IMR-90 (cell line): ENCODE results near the gene ZNF212. TPM values are rescaled to one million over a fixed set of nuclear protein-coding genes. Genes with fewer than 3 reads are reported as not detected.
A peak's percentile ranks its signal among the peaks of the same experiment; 100 is the strongest.

Experiments
- ATAC-seq: fragments of 200-7000 bp; cut with Tn5 transposase; 2 replicates; pipeline ENCODE4 v1.9.1; 2020; ENCODE audit warnings: low read depth, mild to moderate bottlenecking, moderate library complexity
- BruUV-seq: library from RNA; stranded (reverse); fragments of 400-500 nt; replicated peaks from 2 replicates; lab custom pipeline; 2021; lab: Mats Ljungman, UMichigan
- CTCF ChIA-PET: fragments of 300-600 bp; formaldehyde crosslinking; extraction: SDS; loops from one replicate; lab custom pipeline; 2021; ENCODE audit warnings: antibody characterized with exemption; lab: Yijun Ruan, JAX
- POLR2A ChIA-PET: fragments of 300-600 bp; sonication (Branson Sonifier 250); formaldehyde crosslinking; loops from one replicate; lab custom pipeline; 2022; ENCODE audit warnings: antibody characterized with exemption; ENCODE audit not compliant: unreplicated experiment; lab: Charles Lee
- DNase-seq: peaks from one replicate; pipeline ENCODE4 v3.0.0; 2013
- H2AFZ ChIP-seq: replicated peaks from 2 replicates; pipeline ENCODE3; 2013; ENCODE audit warnings: low read length, mild to moderate bottlenecking; ENCODE audit not compliant: poor library complexity
- H2AK5ac ChIP-seq: 2 replicates; pipeline ENCODE4 v1.6.1; 2013; ENCODE audit warnings: low read depth, low read length, inconsistent platforms
- H2AK9ac ChIP-seq: replicated peaks from 2 replicates; pipeline ENCODE3; 2013; ENCODE audit warnings: mild to moderate bottlenecking, low read depth, low read length, moderate library complexity; ENCODE audit not compliant: poor library complexity
- H2BK120ac ChIP-seq: 2 replicates; pipeline ENCODE4 v1.6.1; 2013; ENCODE audit warnings: low read depth, low read length, inconsistent platforms
- H2BK15ac ChIP-seq: 3 replicates; pipeline ENCODE4 v1.6.1; 2013; ENCODE audit warnings: low read depth, low read length, inconsistent platforms
- H2BK20ac ChIP-seq: 2 replicates; pipeline ENCODE4 v1.6.1; 2013; ENCODE audit warnings: low read depth, mild to moderate bottlenecking, inconsistent platforms, low read length, moderate library complexity
- H2BK5ac ChIP-seq: 2 replicates; pipeline ENCODE4 v1.6.1; 2013; ENCODE audit warnings: mild to moderate bottlenecking, low read depth, low read length, inconsistent platforms; ENCODE audit not compliant: poor library complexity, severe bottlenecking
- H3K14ac ChIP-seq: replicated peaks from 2 replicates; pipeline ENCODE4 v1.6.1; 2013; ENCODE audit warnings: low read depth, low read length, inconsistent platforms
- H3K18ac ChIP-seq: 2 replicates; pipeline ENCODE4 v1.6.1; 2013; ENCODE audit warnings: low read depth, low read length, control low read depth
- H3K23ac ChIP-seq: 2 replicates; pipeline ENCODE4 v1.6.1; 2013; ENCODE audit warnings: low read depth, low read length, inconsistent platforms
- H3K27ac ChIP-seq: 2 replicates; pipeline ENCODE4 v1.5.1; 2013; ENCODE audit warnings: mild to moderate bottlenecking, control low read depth, low read length; ENCODE audit not compliant: insufficient read depth
- H3K27me3 ChIP-seq: 2 replicates; pipeline ENCODE4 v1.6.1; 2013; ENCODE audit warnings: low read length; ENCODE audit not compliant: control insufficient read depth, insufficient read depth
- H3K36me3 ChIP-seq: 2 replicates; pipeline ENCODE4 v1.6.1; 2013; ENCODE audit warnings: low read length, mixed read lengths; ENCODE audit not compliant: control insufficient read depth, insufficient read depth
- H3K4ac ChIP-seq: 2 replicates; pipeline ENCODE4 v1.6.1; 2013; ENCODE audit warnings: low read depth, low read length, inconsistent platforms
- H3K4me1 ChIP-seq: 2 replicates; pipeline ENCODE4 v1.6.1; 2013; ENCODE audit warnings: low read length, mixed read lengths; ENCODE audit not compliant: control insufficient read depth, insufficient read depth
- H3K4me2 ChIP-seq: 2 replicates; pipeline ENCODE4 v1.6.1; 2013; ENCODE audit warnings: low read depth, mild to moderate bottlenecking, control low read depth, low read length, moderate library complexity
- H3K4me3 ChIP-seq: 2 replicates; pipeline ENCODE4 v1.5.1; 2013; ENCODE audit warnings: low read depth, mild to moderate bottlenecking, control low read depth, low read length, moderate library complexity; ENCODE audit not compliant: insufficient read depth
- H3K56ac ChIP-seq: 2 replicates; pipeline ENCODE4 v1.6.1; 2013; ENCODE audit warnings: low read length, inconsistent platforms; ENCODE audit not compliant: insufficient read depth; ENCODE audit errors: extremely low read depth
- H3K79me1 ChIP-seq, 2 experiments: 2 replicates each; pipeline ENCODE4 v1.6.1; 2013; ENCODE audit warnings: low read length in 2 of 2, inconsistent platforms in 1 of 2, low read depth in 1 of 2
- H3K9ac ChIP-seq: 2 replicates; pipeline ENCODE4 v1.6.1; 2013; ENCODE audit warnings: low read depth, low read length, control low read depth
- H3K9me1 ChIP-seq: 2 replicates; pipeline ENCODE4 v1.6.1; 2013; ENCODE audit warnings: low read length, inconsistent platforms; ENCODE audit not compliant: insufficient read depth
- H3K9me3 ChIP-seq: 2 replicates; pipeline ENCODE4 v1.6.1; 2013; ENCODE audit warnings: low read length; ENCODE audit not compliant: control insufficient read depth, insufficient read depth
- H4K20me1 ChIP-seq: 2 replicates; pipeline ENCODE4 v1.6.1; 2013; ENCODE audit warnings: low read length, inconsistent platforms; ENCODE audit not compliant: insufficient read depth
- H4K5ac ChIP-seq: 2 replicates; pipeline ENCODE4 v1.6.1; 2013; ENCODE audit warnings: mild to moderate bottlenecking, low read depth, low read length, control low read depth
- H4K8ac ChIP-seq, 2 experiments: 2 replicates each; pipeline ENCODE4 v1.6.1; 2013; ENCODE audit warnings: low read depth in 2 of 2, low read length in 2 of 2, control low read depth in 1 of 2, inconsistent platforms in 1 of 2
- H4K91ac ChIP-seq: 2 replicates; pipeline ENCODE4 v1.6.1; 2013; ENCODE audit warnings: low read depth, low read length, inconsistent platforms; ENCODE audit not compliant: insufficient read depth
- CEBPB ChIP-seq: IDR thresholded peaks from 2 replicates; pipeline ENCODE4 v1.6.1; 2012; ENCODE audit warnings: low read depth, low read length, improper control_type of control experiment
- CHD1 ChIP-seq: IDR thresholded peaks from 2 replicates; pipeline ENCODE4 v1.6.1; 2012; ENCODE audit warnings: low read depth, low read length, improper control_type of control experiment
- MAFK ChIP-seq: IDR thresholded peaks from 2 replicates; pipeline ENCODE4 v1.6.1; 2012; ENCODE audit warnings: low read depth, low read length, improper control_type of control experiment
- MXI1 ChIP-seq: IDR thresholded peaks from 2 replicates; pipeline ENCODE4 v1.6.1; 2012; ENCODE audit warnings: low read depth, mild to moderate bottlenecking, low read length, moderate library complexity, borderline replicate concordance
- NFE2L2 ChIP-seq: fragments of 150-350 bp; IDR thresholded peaks from 2 replicates; pipeline ENCODE4 v1.6.1; 2016; ENCODE audit warnings: low read depth, mild to moderate bottlenecking, low read length
- POLR2A ChIP-seq: IDR thresholded peaks from 2 replicates; pipeline ENCODE4 v1.6.1; 2012; ENCODE audit warnings: mild to moderate bottlenecking, low read depth, low read length
- RCOR1 ChIP-seq: IDR thresholded peaks from 2 replicates; pipeline ENCODE4 v1.6.1; 2012; ENCODE audit warnings: mild to moderate bottlenecking, low read length, improper control_type of control experiment; ENCODE audit not compliant: insufficient replicate concordance
- RFX5 ChIP-seq: IDR thresholded peaks from 2 replicates; pipeline ENCODE4 v1.8.0; 2012; ENCODE audit warnings: low read depth, mild to moderate bottlenecking, low read length, moderate library complexity
- SMC3 ChIP-seq: fragments of 150-350 bp; IDR thresholded peaks from 2 replicates; pipeline ENCODE4 v1.6.1; 2016; ENCODE audit warnings: low read depth, mild to moderate bottlenecking, antibody characterized with exemption, low read length, moderate library complexity
- WGBS, 2 experiments: methylation state at CpG; one replicate each; pipeline versions ENCODE4 v1.1.5 to v1.1.7; 2013; ENCODE audit warnings: missing lambda C conversion rate in 2 of 2; ENCODE audit not compliant: insufficient read length in 1 of 2; ENCODE audit errors: extremely low coverage in 2 of 2; 5-methylcytosine and 5-hydroxymethylcytosine counted together
- dilution Hi-C: fragments of 300-500 bp; cut with HindIII; formaldehyde crosslinking; loops from one replicate; pipeline ENCODE4 v1.14.3; 2018; ENCODE audit warnings: low sequenced_read_pairs; ENCODE audit not compliant: unreplicated experiment
- in situ Hi-C: fragments of 300-500 bp; cut with MboI; formaldehyde crosslinking; loops from 3 replicates; pipeline ENCODE4 v1.14.3; 2019; ENCODE audit warnings: low sequenced_read_pairs, inconsistent platforms, mixed read lengths
- intact Hi-C: fragments of 100-400 bp; cut with micrococcal nuclease; formaldehyde crosslinking; loops from 2 replicates; pipeline ENCODE4 v1.10.0; 2022
- polyA plus RNA-seq, 3 experiments: library from polyadenylated mRNA; depleted of rRNA; stranded (reverse); fragments of >200 nt; gene quantifications; 2 replicates each; pipeline ENCODE4 v1.2.3, GENCODE V29; 2012; ENCODE audit warnings: low replicate concordance in 1 of 3
- total RNA-seq: library from RNA; depleted of rRNA; stranded (reverse); fragments of >200 nt; gene quantifications from 2 replicates; pipeline ENCODE4 v1.2.3, GENCODE V29; 2012
- TF ChIP-seq, protein P1 (sequence below): fragments of 150-350 bp; IDR thresholded peaks from 2 replicates; pipeline ENCODE4 v1.6.1; 2017; ENCODE audit warnings: mild to moderate bottlenecking, antibody characterized with exemption, low read length, low read depth
- TF ChIP-seq, protein P2 (sequence below): conservative IDR thresholded peaks from 2 replicates; pipeline ENCODE4 v1.5.1; 2012; ENCODE audit warnings: mild to moderate bottlenecking, low read depth, low read length, improper control_type of control experiment

The ZNF212 gene
- total and polyA plus RNA-seq, 2 of the 4 experiments (the other 2 are of a cell fraction) = 3.8 to 5.1 TPM

DNA sequence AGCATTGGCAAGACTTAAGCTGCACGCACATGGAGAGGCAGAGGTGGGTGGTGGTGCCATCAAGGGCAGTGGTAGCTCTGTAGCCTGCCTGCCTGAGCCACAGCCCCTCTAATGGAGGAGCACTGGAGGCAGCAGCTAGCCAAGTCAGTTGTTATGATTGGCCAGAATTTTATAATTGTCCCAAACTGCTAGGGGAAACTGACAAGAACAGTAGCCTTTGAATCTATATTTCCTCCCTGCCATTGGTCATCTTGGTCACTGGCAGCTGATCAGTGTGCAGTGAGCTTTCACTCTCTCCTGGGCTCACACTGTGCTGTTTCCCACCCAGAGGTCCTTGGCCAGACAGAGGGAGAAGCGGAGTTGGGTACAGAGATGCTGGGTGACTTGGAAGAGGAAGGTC is 12.9 kb downstream of the ZNF212 start:
- WGBS, 2 experiments = no CpG with 5 or more reads among the region's 2 CpGs
- Histone ChIP-seq H3K4me2 (no peak overlapping the region), H3K9me3 (no peaks in the 10 kb centered on the region), H3K27me3 (no peaks in the 10 kb centered on the region), H3K9ac (no peak overlapping the region), H3K36me3 (peaks cover 43% of the 10 kb centered on the region), H3K4ac (no peak overlapping the region), H2AFZ (no peak overlapping the region), H4K8ac (no peak overlapping the region), H3K23ac (no peak overlapping the region), H3K79me1 (peaks cover 15 to 25% of the 10 kb centered on the region in 2 experiments; a peak in 3 of 4 replicates), H3K56ac (no peak overlapping the region), H2BK5ac (no peak overlapping the region), H2AK9ac (peak overlapping the region; percentile 56), H4K20me1 (peaks cover 6% of the 10 kb centered on the region; the same call in 1 of the 2 replicates), H4K5ac (no peak overlapping the region), H3K4me1 (peaks cover 4% of the 10 kb centered on the region), H2BK120ac (no peak overlapping the region), H4K91ac (no peak overlapping the region), H2AK5ac (no peak overlapping the region), H3K14ac (no peak overlapping the region), H2BK15ac (no peak overlapping the region), H3K18ac (no peak overlapping the region), H3K27ac (no peak overlapping the region), H3K4me3 (no peak overlapping the region), H2BK20ac (no peak overlapping the region), H3K9me1 (peaks cover 14% of the 10 kb centered on the region; the same call in 1 of the 2 replicates)
- dilution Hi-C loops = no loop called here
- no TSS peak for BruUV-seq
- no peak for DNase-seq
- no peak for TF ChIP-seq RFX5
- no peak for TF ChIP-seq SMC3
- TF ChIP-seq CEBPB = no peak
- no peak for TF ChIP-seq MAFK
- TF ChIP-seq, protein P1, sequence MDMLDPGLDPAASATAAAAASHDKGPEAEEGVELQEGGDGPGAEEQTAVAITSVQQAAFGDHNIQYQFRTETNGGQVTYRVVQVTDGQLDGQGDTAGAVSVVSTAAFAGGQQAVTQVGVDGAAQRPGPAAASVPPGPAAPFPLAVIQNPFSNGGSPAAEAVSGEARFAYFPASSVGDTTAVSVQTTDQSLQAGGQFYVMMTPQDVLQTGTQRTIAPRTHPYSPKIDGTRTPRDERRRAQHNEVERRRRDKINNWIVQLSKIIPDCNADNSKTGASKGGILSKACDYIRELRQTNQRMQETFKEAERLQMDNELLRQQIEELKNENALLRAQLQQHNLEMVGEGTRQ = no peak
- TF ChIP-seq POLR2A = no peak
- TF ChIP-seq, protein P2, sequence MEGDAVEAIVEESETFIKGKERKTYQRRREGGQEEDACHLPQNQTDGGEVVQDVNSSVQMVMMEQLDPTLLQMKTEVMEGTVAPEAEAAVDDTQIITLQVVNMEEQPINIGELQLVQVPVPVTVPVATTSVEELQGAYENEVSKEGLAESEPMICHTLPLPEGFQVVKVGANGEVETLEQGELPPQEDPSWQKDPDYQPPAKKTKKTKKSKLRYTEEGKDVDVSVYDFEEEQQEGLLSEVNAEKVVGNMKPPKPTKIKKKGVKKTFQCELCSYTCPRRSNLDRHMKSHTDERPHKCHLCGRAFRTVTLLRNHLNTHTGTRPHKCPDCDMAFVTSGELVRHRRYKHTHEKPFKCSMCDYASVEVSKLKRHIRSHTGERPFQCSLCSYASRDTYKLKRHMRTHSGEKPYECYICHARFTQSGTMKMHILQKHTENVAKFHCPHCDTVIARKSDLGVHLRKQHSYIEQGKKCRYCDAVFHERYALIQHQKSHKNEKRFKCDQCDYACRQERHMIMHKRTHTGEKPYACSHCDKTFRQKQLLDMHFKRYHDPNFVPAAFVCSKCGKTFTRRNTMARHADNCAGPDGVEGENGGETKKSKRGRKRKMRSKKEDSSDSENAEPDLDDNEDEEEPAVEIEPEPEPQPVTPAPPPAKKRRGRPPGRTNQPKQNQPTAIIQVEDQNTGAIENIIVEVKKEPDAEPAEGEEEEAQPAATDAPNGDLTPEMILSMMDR = no peak
- TF ChIP-seq RCOR1 = no peak
- TF ChIP-seq NFE2L2 = no peak
- no peak for TF ChIP-seq CHD1
- no peak for TF ChIP-seq MXI1
- ATAC-seq = no peak
- CTCF ChIA-PET = interaction anchor here (1.8 kb wide), 1 partner anchor 9 kb away, joined by 9 read pairs; the partner anchor contains the start of gene ZNF783
- in situ Hi-C loops = no loop called here
- POLR2A ChIA-PET = no interaction called here
- intact Hi-C loops = no loop called here
